D721Med (cell line): ENCODE data around the gene DPF1.
A peak's percentile ranks its signal among the peaks of the same experiment; 100 is the strongest.
"Not testable (repeated sequence)": the region's sequence is repeated elsewhere in the genome, so short reads cannot be mapped to it uniquely, and the experiment has no call there.

Source experiments
- DNase-seq: peaks from one replicate; pipeline ENCODE4 v3.0.0; 2011; ENCODE audit warnings: low spot score; ENCODE audit not compliant: insufficient read length
- FAIRE-seq: peaks from 2 replicates; lab custom pipeline; 2011; peaks lifted over from hg19 to GRCh38; lab: Jason Lieb, UNC
- CTCF ChIP-seq: IDR thresholded peaks from 2 replicates; pipeline ENCODE4 v1.5.1; 2012; ENCODE audit warnings: mild to moderate bottlenecking, control low read depth; ENCODE audit not compliant: insufficient read depth; ENCODE audit errors: missing control alignments

Gene DPF1

GRCh38 chr19:38234615-38235014 lies 10.6 kb upstream of the DPF1 start:
- no peak for FAIRE-seq
- TF ChIP-seq CTCF = no peak
- DNase-seq = no peak

GRCh38 chr19:38233740-38234251 lies 9.8 kb upstream of the DPF1 start:
- FAIRE-seq (no peak), DNase-seq (peak; percentile 94)
- TF ChIP-seq CTCF = peak; percentile 84

GRCh38 chr19:38231918-38232317 lies 7.9 kb upstream of the DPF1 start:
- DNase-seq = no peak
- no peak for TF ChIP-seq CTCF
- no peak for FAIRE-seq

GRCh38 chr19:38230506-38231133 lies 6.6 kb upstream of the DPF1 start:
- not testable (repeated sequence) for FAIRE-seq, DNase-seq

- FAIRE-seq (no peak), DNase-seq (peak; percentile 94)
- TF ChIP-seq CTCF = no peak
Measured at GRCh38 chr19:38229585-38230073, 5.6 kb upstream of the DPF1 start.

GRCh38 chr19:38228491-38229439 lies 4.7 kb upstream of the DPF1 start:
- TF ChIP-seq CTCF = no peak
- FAIRE-seq (no peak), DNase-seq (no peak)

- DNase-seq = no peak
- TF ChIP-seq CTCF = no peak
- FAIRE-seq = no peak
Measured at GRCh38 chr19:38228005-38228377, 4.0 kb upstream of the DPF1 start.
